ENCODE results near the gene BTNL3. TPM values are rescaled to one million over a fixed set of nuclear protein-coding genes. Genes with fewer than 3 reads are reported as not detected.
"Not testable (repeated sequence)": the region's sequence is repeated elsewhere in the genome, so short reads cannot be mapped to it uniquely, and the experiment has no call there.

BTNL3 gene
- total RNA-seq: not detected
- long read RNA-seq: 0 reads

GRCh38 chr5:180988592-180988991 is at the start of gene BTNL3:
Gene BTNL3 (plus strand): TSS chr5:180988846. CDS start chr5:180989029, 183 bp downstream.
- no peak for ATAC-seq
- intact Hi-C loops (cut with micrococcal nuclease): no loop called here
- no peak for DNase-seq

- intact Hi-C loops (cut with micrococcal nuclease): no loop called here
- ATAC-seq (no peak), DNase-seq (no peak)
Observed at GRCh38 chr5:180950291-180950949, 38.2 kb upstream of the BTNL3 start.

GRCh38 chr5:180959661-180960060 is 29.0 kb upstream of the BTNL3 start:
- intact Hi-C loops (cut with micrococcal nuclease): no loop called here
- ATAC-seq: no peak
- DNase-seq: no peak

GRCh38 chr5:180960209-180960608 is 28.4 kb upstream of the BTNL3 start:
- no peak for DNase-seq
- ATAC-seq: no peak
- intact Hi-C loops (cut with micrococcal nuclease): no loop called here

- DNase-seq (peak; percentile 19), ATAC-seq (no peak)
- intact Hi-C loops (cut with micrococcal nuclease): no loop called here
Observed at GRCh38 chr5:180969406-180969805, 19.2 kb upstream of the BTNL3 start.

- no peak for ATAC-seq
- no peak for DNase-seq
- intact Hi-C loops (cut with micrococcal nuclease): no loop called here
Observed at GRCh38 chr5:180970336-180970735, 18.3 kb upstream of the BTNL3 start.

GRCh38 chr5:180970875-180971274 is 17.8 kb upstream of the BTNL3 start:
- ATAC-seq (no peak), DNase-seq (no peak)
- intact Hi-C loops (cut with micrococcal nuclease): no loop called here

- intact Hi-C loops (cut with micrococcal nuclease): no loop called here
- no peak for ATAC-seq
- no peak for DNase-seq
Observed at GRCh38 chr5:180974612-180975315, 13.9 kb upstream of the BTNL3 start.

GRCh38 chr5:180975338-180975737 is 13.3 kb upstream of the BTNL3 start:
- intact Hi-C loops (cut with micrococcal nuclease): no loop called here
- ATAC-seq (no peak), DNase-seq (no peak)

- no peak for DNase-seq
- ATAC-seq: no peak
- intact Hi-C loops (cut with micrococcal nuclease): no loop called here
Observed at GRCh38 chr5:180976518-180976917, 12.1 kb upstream of the BTNL3 start.

- no peak for DNase-seq
- intact Hi-C loops (cut with micrococcal nuclease): no loop called here
- ATAC-seq: no peak
Observed at GRCh38 chr5:180977852-180978251, 10.8 kb upstream of the BTNL3 start.

GRCh38 chr5:180982008-180982741 is 6.5 kb upstream of the BTNL3 start:
- ATAC-seq (no peak), DNase-seq (no peak)
- intact Hi-C loops (cut with micrococcal nuclease): no loop called here

GRCh38 chr5:180988016-180988415 is 630 bp upstream of the BTNL3 start:
- no peak for ATAC-seq
- intact Hi-C loops (cut with micrococcal nuclease): no loop called here
- no peak for DNase-seq

GRCh38 chr5:180990086-180990881 is 1.6 kb downstream of the BTNL3 start:
- intact Hi-C loops (cut with micrococcal nuclease): no loop called here
- DNase-seq (no peak), ATAC-seq (no peak)

- no peak for ATAC-seq
- no peak for DNase-seq
- intact Hi-C loops (cut with micrococcal nuclease): no loop called here
Observed at GRCh38 chr5:180990882-180991242, 2.2 kb downstream of the BTNL3 start.

- DNase-seq: no peak
- intact Hi-C loops (cut with micrococcal nuclease): no loop called here
Observed at GRCh38 chr5:181001947-181002346, 13.3 kb downstream of the BTNL3 start.

GRCh38 chr5:181005791-181006190 is 17.1 kb downstream of the BTNL3 start:
- intact Hi-C loops (cut with micrococcal nuclease): no loop called here
- no peak for DNase-seq
- no peak for ATAC-seq

More at GRCh38 chr5:181001947-181002346, 13.3 kb downstream of the BTNL3 start:
- ATAC-seq: no peak

- DNase-seq (no peak), ATAC-seq (no peak)
- intact Hi-C loops (cut with micrococcal nuclease): no loop called here
Observed at GRCh38 chr5:181008136-181008535, 19.5 kb downstream of the BTNL3 start.

- intact Hi-C loops (cut with micrococcal nuclease): not testable (repeated sequence)
Observed at GRCh38 chr5:181010018-181010417, 21.4 kb downstream of the BTNL3 start.

More at GRCh38 chr5:181010018-181010417, 21.4 kb downstream of the BTNL3 start:
- DNase-seq, ATAC-seq: not testable (repeated sequence)

All from left ventricle myocardium superior (tissue), 1 donor.